Measurements from ENCODE around the gene KL. TPM values are rescaled to one million over a fixed set of nuclear protein-coding genes. Genes with fewer than 3 reads are reported as not detected.

Gene KL
- 0.42 TPM for polyA plus RNA-seq (2013)

DNA sequence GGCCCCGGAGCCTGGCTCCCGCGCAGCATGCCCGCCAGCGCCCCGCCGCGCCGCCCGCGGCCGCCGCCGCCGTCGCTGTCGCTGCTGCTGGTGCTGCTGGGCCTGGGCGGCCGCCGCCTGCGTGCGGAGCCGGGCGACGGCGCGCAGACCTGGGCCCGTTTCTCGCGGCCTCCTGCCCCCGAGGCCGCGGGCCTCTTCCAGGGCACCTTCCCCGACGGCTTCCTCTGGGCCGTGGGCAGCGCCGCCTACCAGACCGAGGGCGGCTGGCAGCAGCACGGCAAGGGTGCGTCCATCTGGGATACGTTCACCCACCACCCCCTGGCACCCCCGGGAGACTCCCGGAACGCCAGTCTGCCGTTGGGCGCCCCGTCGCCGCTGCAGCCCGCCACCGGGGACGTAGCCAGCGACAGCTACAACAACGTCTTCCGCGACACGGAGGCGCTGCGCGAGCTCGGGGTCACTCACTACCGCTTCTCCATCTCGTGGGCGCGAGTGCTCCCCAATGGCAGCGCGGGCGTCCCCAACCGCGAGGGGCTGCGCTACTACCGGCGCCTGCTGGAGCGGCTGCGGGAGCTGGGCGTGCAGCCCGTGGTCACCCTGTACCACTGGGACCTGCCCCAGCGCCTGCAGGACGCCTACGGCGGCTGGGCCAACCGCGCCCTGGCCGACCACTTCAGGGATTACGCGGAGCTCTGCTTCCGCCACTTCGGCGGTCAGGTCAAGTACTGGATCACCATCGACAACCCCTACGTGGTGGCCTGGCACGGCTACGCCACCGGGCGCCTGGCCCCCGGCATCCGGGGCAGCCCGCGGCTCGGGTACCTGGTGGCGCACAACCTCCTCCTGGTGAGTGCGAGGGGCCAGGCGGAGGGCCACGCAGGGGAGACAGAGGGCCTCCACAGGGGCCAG, at the start of gene KL:
TSS of gene KL (plus strand) at position 10 of the 909 bp plus-strand sequence. CDS start at position 28, 18 bp downstream.
- Histone ChIP-seq H3K4me1 (ENCODE audit: control extremely low read depth in 1 of 4, control insufficient read depth in 4 of 4, insufficient read depth in 4 of 4, low read length in 3 of 4) (peaks cover 9 to 29% (median 27%) of the 10 kb centered on the region in 4 experiments), H3K27ac (ENCODE audit: insufficient read depth in 1 of 2, low read depth in 1 of 2, low read length in 2 of 2, poor library complexity in 1 of 2, severe bottlenecking in 2 of 2) (no peak within 1 kb of the TSS), H3K27me3 (replicated peaks in 2 of 5; ENCODE audit: control insufficient read depth in 4 of 5, insufficient read depth in 5 of 5, low read length in 4 of 5) (peaks cover 0 to 13% (median 2%) of the 10 kb centered on the region in 5 experiments), H3K9me3 (ENCODE audit: control extremely low read depth in 1 of 5, control insufficient read depth in 4 of 5, insufficient read depth in 2 of 5, low read depth in 1 of 5, low read length in 4 of 5) (no peaks in the 10 kb centered on the region), H3K4me3 (ENCODE audit: control insufficient read depth in 1 of 7, extremely low read depth in 1 of 7, insufficient read depth in 4 of 7, low read depth in 2 of 7, low read length in 6 of 7) (peak within 1 kb of the TSS; percentile 39 to 75 (median 56)), H3K36me3 (ENCODE audit: control insufficient read depth in 4 of 4, insufficient read depth in 4 of 4, low read length in 3 of 4) (no peaks in the 10 kb centered on the region)
- ChIA-PET POLR2A (interaction anchor here (1.0 to 1.1 kb wide), 3 partner anchors 14 to 374 kb away, joined by 3 to 4 read pairs (median 3); no protein-coding TSS in a partner anchor), CTCF (interaction anchor here (0.8 to 2.0 kb wide), 11 partner anchors 10 to 527 kb away, joined by 3 to 8 read pairs (median 3); no protein-coding TSS in a partner anchor)
- under 1% methylated on average over 85 of the region's 106 CpGs for WGBS (ENCODE audit: insufficient coverage)
- peak; percentile 32 to 72 (median 55) for DNase-seq

DNA sequence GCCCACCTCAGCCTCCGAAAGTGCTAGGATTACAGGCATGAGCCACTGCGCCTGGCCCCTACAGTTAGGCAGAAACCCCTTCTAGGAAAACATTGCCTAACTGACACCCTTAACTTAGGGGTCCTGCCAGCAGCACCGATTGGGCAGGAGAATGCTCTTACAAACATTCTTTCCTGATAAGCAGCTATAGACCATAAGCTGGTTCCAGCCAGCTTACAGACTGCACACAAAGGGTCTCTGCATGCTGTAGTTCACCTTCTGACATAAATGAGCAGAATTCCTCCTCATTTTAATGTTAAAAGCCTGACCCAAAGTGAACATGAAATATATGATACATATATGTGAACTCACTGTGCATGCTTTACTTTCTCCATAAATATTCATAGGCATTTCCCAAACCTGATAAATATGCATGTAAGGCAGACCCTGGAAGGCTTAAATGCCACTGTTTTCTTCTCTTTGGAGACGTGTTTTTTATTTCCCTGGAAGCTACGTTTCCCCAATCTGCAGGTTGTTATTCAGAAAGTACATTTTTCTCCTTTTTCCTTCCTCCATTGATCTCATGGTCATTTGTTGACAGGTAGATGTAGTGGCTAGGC, 48.5 kb upstream of the KL start:
- H3K4me1 ChIP-seq (ENCODE audit: control extremely low read depth in 1 of 4, control insufficient read depth in 4 of 4, insufficient read depth in 4 of 4, low read length in 3 of 4): peaks cover 0 to 3% (median 0%) of the 10 kb centered on the region in 4 experiments
- no peaks in the 10 kb centered on the region for H3K27me3 ChIP-seq (replicated peaks in 2 of 5; ENCODE audit: control insufficient read depth in 4 of 5, insufficient read depth in 5 of 5, low read length in 4 of 5)
- H3K27ac ChIP-seq (ENCODE audit: insufficient read depth in 1 of 2, low read depth in 1 of 2, low read length in 2 of 2, poor library complexity in 1 of 2, severe bottlenecking in 2 of 2): no peak overlapping the region
- POLR2A ChIA-PET: no interaction called here
- no peaks in the 10 kb centered on the region for H3K36me3 ChIP-seq (ENCODE audit: control insufficient read depth in 4 of 4, insufficient read depth in 4 of 4, low read length in 3 of 4)
- CTCF ChIA-PET: no interaction called here
- no peak overlapping the region for H3K4me3 ChIP-seq (ENCODE audit: control insufficient read depth in 1 of 7, extremely low read depth in 1 of 7, insufficient read depth in 4 of 7, low read depth in 2 of 7, low read length in 6 of 7)
- DNase-seq: no peak
- no peaks in the 10 kb centered on the region for H3K9me3 ChIP-seq (ENCODE audit: control extremely low read depth in 1 of 5, control insufficient read depth in 4 of 5, insufficient read depth in 2 of 5, low read depth in 1 of 5, low read length in 4 of 5)
- 100% methylated on average over 2 of the region's 5 CpGs for WGBS (ENCODE audit: insufficient coverage)

DNA sequence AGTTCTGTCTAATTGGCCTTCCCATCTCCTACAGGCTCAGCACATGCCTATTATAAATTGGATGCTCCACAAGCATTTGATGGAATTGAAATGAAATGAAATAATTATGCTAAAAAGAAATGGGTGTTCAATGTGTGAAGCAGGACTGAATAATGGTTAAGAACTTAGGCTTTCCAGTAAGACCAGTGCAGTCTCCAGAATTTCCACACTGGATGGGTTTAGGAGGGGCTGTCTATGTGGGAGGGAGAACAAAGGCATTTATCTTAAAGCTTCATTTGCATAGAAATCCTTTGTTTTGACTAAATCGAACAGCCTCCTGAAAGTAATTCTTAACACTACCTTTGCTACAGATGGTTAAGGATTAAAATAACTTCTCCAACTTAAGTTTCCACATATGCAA, 47.9 kb upstream of the KL start:
- no peaks in the 10 kb centered on the region for H3K27me3 ChIP-seq (replicated peaks in 2 of 5; ENCODE audit: control insufficient read depth in 4 of 5, insufficient read depth in 5 of 5, low read length in 4 of 5)
- ChIA-PET POLR2A (no interaction called here), CTCF (no interaction called here)
- H3K4me3 ChIP-seq (ENCODE audit: control insufficient read depth in 1 of 7, extremely low read depth in 1 of 7, insufficient read depth in 4 of 7, low read depth in 2 of 7, low read length in 6 of 7): no peak overlapping the region
- no peaks in the 10 kb centered on the region for H3K9me3 ChIP-seq (ENCODE audit: control extremely low read depth in 1 of 5, control insufficient read depth in 4 of 5, insufficient read depth in 2 of 5, low read depth in 1 of 5, low read length in 4 of 5)
- WGBS (ENCODE audit: insufficient coverage): no CpG with 5 or more reads among the region's 1 CpG
- H3K36me3 ChIP-seq (ENCODE audit: control insufficient read depth in 4 of 4, insufficient read depth in 4 of 4, low read length in 3 of 4): no peaks in the 10 kb centered on the region
- no peak for DNase-seq
- peaks cover 0 to 3% (median 0%) of the 10 kb centered on the region in 4 experiments for H3K4me1 ChIP-seq (ENCODE audit: control extremely low read depth in 1 of 4, control insufficient read depth in 4 of 4, insufficient read depth in 4 of 4, low read length in 3 of 4)
- H3K27ac ChIP-seq (ENCODE audit: insufficient read depth in 1 of 2, low read depth in 1 of 2, low read length in 2 of 2, poor library complexity in 1 of 2, severe bottlenecking in 2 of 2): no peak overlapping the region

DNA sequence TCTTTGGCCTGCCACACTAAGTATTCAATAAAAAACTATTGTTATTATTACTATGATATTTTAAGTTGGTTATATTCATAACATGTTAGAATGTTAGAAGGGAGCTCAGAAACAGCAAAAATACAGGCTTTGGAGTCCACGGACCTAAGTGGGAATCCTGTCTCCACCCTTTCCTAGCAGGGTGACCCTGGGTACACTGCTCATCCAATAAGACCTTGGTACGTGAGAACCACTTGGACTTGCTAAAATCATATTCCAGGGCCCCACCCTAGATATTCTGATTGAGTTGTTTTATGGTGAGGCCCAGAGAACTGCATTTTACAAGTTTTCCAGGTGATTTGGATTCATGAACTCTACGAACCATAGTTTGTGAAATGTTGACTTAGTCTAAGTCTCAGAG, 47.4 kb upstream of the KL start:
- Histone ChIP-seq H3K4me1 (ENCODE audit: control extremely low read depth in 1 of 4, control insufficient read depth in 4 of 4, insufficient read depth in 4 of 4, low read length in 3 of 4) (peaks cover 0 to 3% (median 0%) of the 10 kb centered on the region in 4 experiments), H3K27me3 (replicated peaks in 2 of 5; ENCODE audit: control insufficient read depth in 4 of 5, insufficient read depth in 5 of 5, low read length in 4 of 5) (no peaks in the 10 kb centered on the region), H3K36me3 (ENCODE audit: control insufficient read depth in 4 of 4, insufficient read depth in 4 of 4, low read length in 3 of 4) (no peaks in the 10 kb centered on the region), H3K9me3 (ENCODE audit: control extremely low read depth in 1 of 5, control insufficient read depth in 4 of 5, insufficient read depth in 2 of 5, low read depth in 1 of 5, low read length in 4 of 5) (no peaks in the 10 kb centered on the region), H3K4me3 (ENCODE audit: control insufficient read depth in 1 of 7, extremely low read depth in 1 of 7, insufficient read depth in 4 of 7, low read depth in 2 of 7, low read length in 6 of 7) (no peak overlapping the region), H3K27ac (ENCODE audit: insufficient read depth in 1 of 2, low read depth in 1 of 2, low read length in 2 of 2, poor library complexity in 1 of 2, severe bottlenecking in 2 of 2) (no peak overlapping the region)
- WGBS (ENCODE audit: insufficient coverage): 100% methylated on average over 2 of the region's 3 CpGs
- DNase-seq: no peak
- CTCF ChIA-PET: no interaction called here
- POLR2A ChIA-PET: no interaction called here

DNA sequence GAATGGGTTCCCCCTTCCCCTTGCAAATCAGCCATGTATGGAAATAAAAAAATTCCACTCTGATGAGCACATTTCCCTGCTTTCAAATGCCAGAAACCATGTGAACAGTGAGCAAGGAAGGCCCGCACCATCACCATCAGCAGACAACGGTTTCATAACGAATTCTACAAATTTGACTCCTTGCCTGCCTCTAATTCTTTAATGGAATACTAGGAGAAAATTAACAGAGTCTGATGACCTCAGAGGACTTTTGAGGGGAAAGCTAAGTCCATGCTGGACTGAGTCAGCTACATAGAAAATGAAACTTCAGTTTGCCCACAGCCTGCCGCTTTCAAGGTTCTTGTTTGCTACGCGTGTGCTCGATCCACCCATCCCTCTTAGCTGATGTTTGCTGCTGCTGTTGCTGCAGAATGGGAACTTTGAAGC, 46.7 kb upstream of the KL start:
- Histone ChIP-seq H3K4me1 (ENCODE audit: control extremely low read depth in 1 of 4, control insufficient read depth in 4 of 4, insufficient read depth in 4 of 4, low read length in 3 of 4) (peaks cover 0 to 3% (median 0%) of the 10 kb centered on the region in 4 experiments), H3K27ac (ENCODE audit: insufficient read depth in 1 of 2, low read depth in 1 of 2, low read length in 2 of 2, poor library complexity in 1 of 2, severe bottlenecking in 2 of 2) (no peak overlapping the region), H3K36me3 (ENCODE audit: control insufficient read depth in 4 of 4, insufficient read depth in 4 of 4, low read length in 3 of 4) (no peaks in the 10 kb centered on the region), H3K27me3 (replicated peaks in 2 of 5; ENCODE audit: control insufficient read depth in 4 of 5, insufficient read depth in 5 of 5, low read length in 4 of 5) (no peaks in the 10 kb centered on the region), H3K4me3 (ENCODE audit: control insufficient read depth in 1 of 7, extremely low read depth in 1 of 7, insufficient read depth in 4 of 7, low read depth in 2 of 7, low read length in 6 of 7) (no peak overlapping the region), H3K9me3 (ENCODE audit: control extremely low read depth in 1 of 5, control insufficient read depth in 4 of 5, insufficient read depth in 2 of 5, low read depth in 1 of 5, low read length in 4 of 5) (no peaks in the 10 kb centered on the region)
- peak in 2 of 3 donors; percentile 23 to 31 for DNase-seq
- ChIA-PET POLR2A (no interaction called here), CTCF (interaction anchor here (1.9 kb wide), 1 partner anchor 9 kb away, joined by 7 read pairs; no protein-coding TSS in a partner anchor)
- 93% methylated on average over 5 of the region's 7 CpGs for WGBS (ENCODE audit: insufficient coverage)

DNA sequence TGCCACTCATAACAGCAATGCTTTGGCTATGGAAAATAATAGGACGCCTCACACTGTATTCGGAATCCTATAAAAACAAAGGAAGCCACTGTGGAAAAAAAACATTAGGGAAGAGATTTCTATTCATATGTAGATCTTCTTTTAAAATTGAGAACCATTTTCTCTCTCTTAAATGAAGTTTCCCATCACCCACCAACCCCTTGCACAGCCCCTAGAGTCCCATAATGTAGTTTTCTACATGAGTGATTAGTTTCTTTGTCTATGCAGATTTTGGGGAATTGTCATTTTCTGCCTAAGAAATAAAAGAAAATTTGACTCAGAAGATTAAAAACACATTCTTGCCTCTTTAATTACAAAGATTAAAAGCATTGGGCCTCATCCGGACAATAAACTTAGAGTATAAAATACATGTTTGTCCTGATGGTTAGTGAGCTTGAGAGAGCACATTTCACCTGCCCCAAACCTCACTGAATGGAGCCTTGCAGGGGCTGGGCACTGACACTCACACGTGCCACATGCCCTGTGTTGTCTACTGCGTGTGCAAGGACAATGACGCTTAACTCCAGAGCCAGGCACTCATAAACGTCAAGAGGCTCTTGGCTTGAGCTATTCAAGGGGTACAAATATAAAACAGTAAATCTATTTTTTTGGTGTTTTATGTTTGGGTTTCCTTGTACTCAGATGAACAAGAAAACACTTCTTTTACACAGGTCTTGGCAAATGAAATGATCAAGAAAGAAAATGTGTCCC, 40.0 kb upstream of the KL start:
- ChIA-PET POLR2A (no interaction called here), CTCF (no interaction called here)
- H3K9me3 ChIP-seq (ENCODE audit: control extremely low read depth in 1 of 5, control insufficient read depth in 4 of 5, insufficient read depth in 2 of 5, low read depth in 1 of 5, low read length in 4 of 5): no peaks in the 10 kb centered on the region
- 89% methylated on average over 4 of the region's 7 CpGs for WGBS (ENCODE audit: insufficient coverage)
- no peak overlapping the region for H3K27ac ChIP-seq (ENCODE audit: insufficient read depth in 1 of 2, low read depth in 1 of 2, low read length in 2 of 2, poor library complexity in 1 of 2, severe bottlenecking in 2 of 2)
- DNase-seq: no peak
- H3K27me3 ChIP-seq (replicated peaks in 2 of 5; ENCODE audit: control insufficient read depth in 4 of 5, insufficient read depth in 5 of 5, low read length in 4 of 5): no peaks in the 10 kb centered on the region
- no peaks in the 10 kb centered on the region for H3K36me3 ChIP-seq (ENCODE audit: control insufficient read depth in 4 of 4, insufficient read depth in 4 of 4, low read length in 3 of 4)
- H3K4me3 ChIP-seq (ENCODE audit: control insufficient read depth in 1 of 7, extremely low read depth in 1 of 7, insufficient read depth in 4 of 7, low read depth in 2 of 7, low read length in 6 of 7): no peak overlapping the region
- H3K4me1 ChIP-seq (ENCODE audit: control extremely low read depth in 1 of 4, control insufficient read depth in 4 of 4, insufficient read depth in 4 of 4, low read length in 3 of 4): no peaks in the 10 kb centered on the region

Data from common myeloid progenitor, CD34-positive (primary cell).